HG03280 (cell line): ENCODE measurements around the gene NAGK.
"Not testable (repeated sequence)": the region's sequence is repeated elsewhere in the genome, so short reads cannot be mapped to it uniquely, and the experiment has no call there.

Experiments used
- ATAC-seq: cut with Tn5 transposase; IDR thresholded peaks from one replicate; pipeline ENCODE4 v1.9.1; 2021; ENCODE audit warnings: mild to moderate bottlenecking, moderate library complexity; ENCODE audit not compliant: unreplicated experiment

Gene NAGK

DNA sequence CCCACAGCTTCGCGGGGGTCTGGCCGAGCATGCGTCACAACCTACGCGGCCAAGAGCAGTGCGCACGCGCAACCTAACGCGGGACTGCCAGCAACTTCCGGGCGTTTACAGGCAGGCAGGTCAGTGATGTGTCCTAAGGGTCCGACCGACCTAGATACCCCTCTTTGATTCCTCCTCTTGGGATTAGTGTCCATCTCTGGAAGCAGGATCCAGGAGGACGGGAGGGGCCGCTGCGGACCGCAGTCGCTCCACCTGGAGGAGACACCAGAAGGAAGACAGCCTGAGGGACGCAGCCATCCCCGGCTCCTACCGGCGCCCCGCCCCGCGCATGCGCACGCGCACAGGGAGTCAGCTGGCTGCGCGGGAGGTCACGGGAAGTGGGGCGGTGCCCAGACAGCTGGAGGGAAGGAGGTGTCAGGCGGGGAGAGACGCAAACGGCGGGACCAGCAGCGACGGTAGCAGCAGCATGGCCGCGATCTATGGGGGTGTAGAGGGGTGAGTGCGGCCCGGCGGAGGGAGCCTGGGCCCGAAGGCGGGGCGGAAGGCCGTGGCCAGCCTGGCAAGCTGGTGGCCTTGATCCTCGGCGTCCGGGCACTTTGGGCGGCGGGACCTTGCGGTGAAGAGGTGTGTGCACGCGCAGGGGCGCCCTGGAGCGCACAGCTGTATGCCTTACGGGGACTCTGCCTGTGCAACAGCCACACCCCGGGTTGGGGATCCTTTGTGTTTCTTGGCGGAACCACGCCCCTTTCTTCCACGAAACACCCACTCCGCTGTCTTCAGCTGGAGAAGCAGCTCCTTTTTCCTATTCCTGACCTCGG lies at the start of gene NAGK:
Gene NAGK (plus strand): TSS at position 431 of the 818 bp plus-strand sequence. CDS start 36 bp downstream, at position 467.
- peak; percentile 62 for ATAC-seq

DNA sequence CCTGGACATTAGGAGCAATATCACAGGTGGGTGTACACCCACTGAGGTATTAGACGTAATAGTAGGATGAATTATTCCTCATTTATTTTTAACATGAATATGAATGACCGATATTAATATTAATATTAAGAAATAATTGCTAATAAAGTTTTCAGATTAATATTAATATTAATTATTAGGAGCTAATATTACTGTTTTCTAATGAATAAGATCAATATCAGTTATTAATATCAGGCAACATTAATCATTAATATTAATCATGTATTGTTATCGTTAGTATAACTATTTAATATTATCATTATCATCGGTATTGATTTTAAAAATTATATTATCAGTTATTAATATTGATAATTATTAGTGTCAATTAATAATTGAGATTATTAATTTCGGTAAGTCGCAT lies 48.5 kb upstream of the NAGK start:
- not testable (repeated sequence) for ATAC-seq

DNA sequence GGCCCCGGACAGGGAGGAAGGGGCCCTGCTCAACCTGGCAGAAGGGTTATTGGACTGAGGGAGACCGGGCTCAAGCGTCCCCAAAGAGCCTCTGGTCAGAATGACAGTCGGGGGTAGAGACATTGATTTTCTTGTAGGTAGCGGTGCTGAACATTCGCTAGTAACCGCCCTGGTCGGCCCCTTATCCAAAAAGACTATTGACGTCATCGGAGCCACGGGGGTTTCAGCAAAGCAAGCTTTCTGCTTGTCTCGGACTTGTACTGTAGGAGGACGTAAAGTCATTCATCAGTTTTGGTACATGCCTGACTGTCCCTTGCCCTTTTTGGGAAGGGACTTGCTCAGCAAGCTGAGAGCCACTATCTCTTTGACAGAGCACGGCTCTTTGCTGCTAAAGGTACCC lies 47.1 kb upstream of the NAGK start:
- not testable (repeated sequence) for ATAC-seq

DNA sequence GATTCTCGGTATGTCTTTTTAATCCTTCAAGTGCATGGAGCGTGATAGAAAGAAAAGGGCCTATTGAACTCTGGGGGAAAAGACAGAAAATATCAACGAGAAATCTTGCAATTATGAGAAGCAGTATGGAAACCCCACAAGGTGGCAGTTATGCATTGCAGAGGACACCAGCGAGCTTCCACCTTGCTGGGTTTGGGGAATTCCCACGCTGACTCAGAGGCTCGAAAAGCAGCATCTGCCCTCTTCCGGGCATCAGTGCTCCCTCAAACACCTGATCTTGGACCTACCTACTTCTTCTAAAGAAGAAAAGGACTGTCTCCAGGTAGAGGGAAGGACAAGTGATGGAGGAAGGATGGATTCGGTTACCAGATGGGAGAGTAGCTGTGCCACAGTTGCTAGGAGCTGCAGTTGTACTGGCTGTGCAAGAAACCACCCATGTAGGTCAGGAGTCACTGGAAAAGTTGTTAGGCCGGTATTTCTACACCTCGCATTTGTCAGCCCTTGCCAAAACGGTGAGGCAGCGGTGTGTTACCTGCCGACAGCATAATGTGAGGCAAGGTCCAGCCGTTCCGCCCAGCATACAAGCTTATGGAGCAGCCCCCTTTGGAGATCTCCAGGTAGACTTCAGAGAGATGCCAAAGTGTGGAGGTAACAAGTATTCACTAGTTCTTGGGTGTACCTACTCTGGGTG lies 44.8 kb upstream of the NAGK start:
- ATAC-seq = not testable (repeated sequence)

DNA sequence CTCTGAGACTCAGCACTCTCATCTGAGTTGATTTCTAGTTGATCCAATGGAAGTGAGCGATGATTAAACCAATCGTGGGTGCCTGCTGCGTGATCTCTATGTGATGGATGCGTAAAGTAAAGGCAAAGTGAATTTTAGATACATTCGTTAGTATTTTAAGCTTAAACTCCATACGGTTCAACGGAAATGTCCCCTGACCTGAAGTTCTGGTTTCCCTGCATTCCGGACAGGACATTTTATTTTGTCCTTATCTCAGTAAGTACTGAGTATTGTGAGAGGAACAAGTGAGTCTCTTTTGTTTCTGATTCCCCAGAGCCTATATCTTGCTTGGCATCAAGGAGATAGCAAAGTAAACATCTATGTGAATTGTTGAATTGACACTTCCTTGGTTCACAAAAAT lies 32.2 kb upstream of the NAGK start:
- ATAC-seq = not testable (repeated sequence)

DNA sequence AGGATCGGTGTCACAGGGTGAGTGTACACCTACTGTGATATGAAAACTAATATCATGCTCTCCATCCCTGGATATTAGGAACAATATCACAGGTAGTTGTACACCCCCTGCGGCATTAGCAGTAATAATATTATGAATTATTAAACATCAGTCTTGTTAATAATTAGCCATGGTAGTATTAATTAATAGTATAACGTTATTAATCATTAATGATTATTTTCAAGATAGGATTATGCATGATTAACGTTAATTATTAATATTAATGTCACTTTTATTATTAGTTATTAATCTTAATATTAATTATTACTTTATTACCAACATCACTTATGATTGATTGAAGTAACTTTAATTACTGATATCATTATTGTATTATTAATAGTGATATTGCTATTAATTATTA lies 26.2 kb upstream of the NAGK start:
- no peak for ATAC-seq

DNA sequence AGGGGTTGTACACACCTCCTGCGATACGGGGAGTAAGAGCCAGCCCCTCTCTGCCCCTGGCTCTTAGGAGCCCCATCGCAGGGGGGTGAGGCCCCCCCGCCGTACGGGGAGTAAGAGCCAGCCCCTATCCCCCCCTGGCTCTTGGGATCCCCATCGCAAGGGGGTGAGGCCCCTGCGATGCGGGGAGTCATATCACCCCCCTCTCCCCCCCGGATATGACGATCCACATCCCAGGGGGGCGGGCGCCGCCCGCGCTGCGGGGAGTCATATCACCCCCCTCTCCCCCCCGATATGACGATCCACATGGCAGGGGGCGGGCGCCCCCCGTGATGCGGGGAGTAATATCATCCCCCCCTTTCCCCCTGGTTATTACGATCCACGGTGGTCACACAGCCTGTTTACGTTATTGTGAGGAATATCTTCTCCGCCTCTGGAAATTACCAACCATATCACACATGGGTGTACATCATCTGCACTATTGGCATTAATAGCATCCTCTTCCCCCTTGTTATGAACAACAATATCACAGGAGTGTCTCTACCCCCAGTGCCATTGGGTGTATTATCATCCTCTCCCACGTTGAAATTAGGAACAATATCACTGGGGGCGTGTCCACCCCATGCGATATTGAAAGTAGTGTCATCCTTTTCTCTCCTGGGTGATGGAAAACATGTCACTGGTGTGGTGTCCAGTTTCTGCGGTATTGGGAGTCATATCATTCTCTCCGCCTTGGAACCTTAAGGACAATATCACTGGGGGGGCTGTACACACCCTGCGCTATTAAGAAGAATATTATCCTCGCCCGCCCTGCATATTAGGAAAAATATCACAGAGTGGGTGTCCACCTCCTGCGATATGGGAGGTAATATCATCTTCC lies 24.7 kb upstream of the NAGK start:
- ATAC-seq = no peak

DNA sequence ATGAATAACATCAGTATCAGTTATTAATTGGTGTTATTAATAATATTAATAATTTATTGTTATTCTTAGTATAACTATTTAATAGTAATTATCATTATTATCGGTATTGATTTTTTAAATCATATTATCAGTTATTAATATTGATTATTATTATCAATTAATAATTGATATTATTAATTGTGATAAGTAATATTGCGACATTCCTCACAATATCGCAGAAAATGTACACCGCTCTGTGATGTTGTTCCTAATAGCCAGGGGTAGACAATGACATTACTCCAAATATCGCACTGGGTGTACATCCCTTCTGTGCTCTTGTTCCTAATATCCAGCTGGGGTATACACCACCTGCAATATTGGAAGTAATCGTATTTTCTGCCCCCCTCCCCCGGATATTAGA lies 23.3 kb upstream of the NAGK start:
- no peak for ATAC-seq

DNA sequence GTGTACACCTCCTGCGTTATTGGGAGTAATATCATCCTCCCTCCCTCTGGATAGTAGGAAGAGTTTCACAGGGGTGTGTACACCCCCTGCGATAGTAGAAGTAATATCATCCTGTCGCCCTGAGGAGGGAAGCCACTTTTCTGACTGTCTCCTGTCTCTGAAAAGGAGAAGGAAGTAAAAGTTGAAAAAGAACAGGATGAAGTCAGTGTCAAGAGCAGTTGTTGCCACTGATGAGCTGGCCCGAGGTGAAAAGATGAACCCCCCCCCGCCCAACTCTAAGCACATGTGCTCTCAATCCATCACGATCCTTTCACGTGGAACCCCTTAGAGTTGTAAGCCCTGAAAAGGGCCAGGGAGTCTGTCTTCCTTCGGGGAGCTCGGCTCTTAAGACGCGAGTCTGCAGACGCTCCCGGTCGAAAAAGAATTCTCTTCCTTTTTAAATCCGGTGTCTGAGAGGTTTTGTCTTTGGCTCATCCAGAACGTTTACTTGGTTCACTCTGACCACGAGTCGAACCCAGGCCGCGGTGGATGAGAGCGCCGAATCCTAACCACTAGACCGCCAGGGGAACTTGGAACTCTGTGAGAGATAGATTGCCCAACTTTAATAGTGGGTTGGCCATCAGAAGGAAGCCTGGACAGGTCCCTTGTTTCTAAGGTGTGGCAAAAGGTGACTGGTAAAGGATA lies 22.4 kb upstream of the NAGK start:
- ATAC-seq = no peak

DNA sequence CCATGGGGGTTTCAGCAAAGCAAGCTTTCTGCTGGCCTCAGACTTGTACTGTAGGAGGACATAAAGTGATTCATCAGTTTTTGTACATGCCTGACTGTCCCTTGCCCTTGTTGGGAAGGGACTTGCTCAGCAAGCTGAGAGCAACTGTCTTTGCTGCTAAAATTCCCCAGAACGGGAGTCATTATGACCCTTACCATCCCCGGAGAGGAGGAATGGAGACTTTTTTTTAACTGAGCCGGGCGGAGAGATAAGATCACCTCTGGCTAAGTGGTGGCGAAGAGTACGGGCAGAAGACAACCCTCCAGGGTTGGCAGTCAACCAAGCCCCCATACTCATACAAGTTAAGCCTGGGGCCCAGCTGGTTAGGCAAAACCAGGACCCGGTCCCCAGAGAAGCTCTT lies 20.4 kb upstream of the NAGK start:
- ATAC-seq = no peak

DNA sequence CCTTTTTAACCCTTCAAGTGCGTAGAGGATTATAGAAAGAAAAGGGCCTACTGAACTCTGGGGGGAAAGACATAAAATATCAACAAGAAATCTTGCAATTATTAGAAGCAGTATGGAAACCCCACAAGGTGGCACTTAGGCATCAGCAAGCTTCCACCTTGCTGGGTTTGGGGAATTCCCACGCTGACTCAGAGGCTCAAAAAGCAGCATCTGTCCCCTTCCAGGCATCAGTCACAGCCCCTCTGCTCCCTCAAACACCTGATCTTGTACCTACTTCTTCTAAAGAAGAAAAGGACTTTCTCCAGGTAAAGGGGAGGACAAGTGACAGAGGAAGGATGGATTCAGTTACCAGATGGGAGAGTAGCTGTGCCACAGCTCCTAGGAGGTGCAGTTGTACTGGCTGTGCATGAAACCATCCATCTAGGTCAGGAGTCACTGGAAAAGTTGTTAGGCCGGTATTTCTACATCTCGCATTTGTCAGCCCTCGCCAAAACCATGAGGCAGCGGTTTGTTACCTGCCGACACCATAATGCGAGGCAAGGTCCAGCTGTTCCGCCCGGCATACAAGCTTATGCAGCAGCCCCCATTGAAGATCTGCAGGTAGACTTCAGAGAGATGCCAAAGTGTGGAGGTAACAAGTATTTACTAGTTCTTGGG lies 18.6 kb upstream of the NAGK start:
- ATAC-seq = not testable (repeated sequence)

DNA sequence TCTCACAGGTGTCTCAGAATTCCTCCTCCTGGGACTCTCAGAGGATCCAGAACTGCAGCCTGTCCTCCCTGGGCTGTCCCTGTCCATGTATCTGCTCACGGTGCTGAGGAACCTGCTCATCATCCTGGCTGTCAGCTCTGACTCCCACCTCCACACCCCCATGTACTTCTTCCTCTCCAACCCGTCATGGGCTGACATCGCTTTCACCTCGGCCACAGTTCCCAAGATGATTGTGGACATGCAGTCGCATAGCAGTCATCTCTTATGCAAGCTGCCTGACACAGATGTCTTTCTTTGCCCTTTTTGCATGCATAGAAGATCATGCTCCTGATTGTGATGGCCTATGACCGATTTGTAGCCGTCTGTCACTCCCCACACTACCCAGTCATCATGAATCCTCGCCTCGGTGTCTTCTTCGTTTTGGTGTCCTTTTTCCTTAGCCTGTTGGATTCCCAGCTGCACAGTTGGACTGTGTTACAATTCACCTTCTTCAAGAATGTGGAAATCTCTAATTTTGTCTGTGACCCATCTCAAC lies 13.2 kb upstream of the NAGK start:
- ATAC-seq = not testable (repeated sequence)

DNA sequence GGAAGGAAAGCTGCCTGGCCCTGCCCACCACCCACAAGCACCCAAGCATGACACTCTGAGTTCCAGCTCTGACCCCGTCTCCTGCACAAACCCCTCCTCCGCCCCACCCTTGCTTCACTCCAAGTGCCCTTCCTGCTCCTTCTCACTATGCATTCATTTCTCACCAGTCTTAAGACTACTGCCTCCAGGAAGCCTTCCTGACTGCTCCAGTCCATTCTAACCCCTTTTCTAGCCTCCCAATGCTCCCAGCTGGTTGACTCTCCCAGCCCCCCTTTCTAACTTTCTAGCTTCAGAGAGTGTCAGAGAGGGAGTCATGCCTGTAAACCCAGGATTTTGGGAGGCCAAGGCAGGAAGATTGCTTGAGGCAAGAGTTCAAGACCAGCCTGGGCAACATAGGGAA lies 8.2 kb upstream of the NAGK start:
- no peak for ATAC-seq

DNA sequence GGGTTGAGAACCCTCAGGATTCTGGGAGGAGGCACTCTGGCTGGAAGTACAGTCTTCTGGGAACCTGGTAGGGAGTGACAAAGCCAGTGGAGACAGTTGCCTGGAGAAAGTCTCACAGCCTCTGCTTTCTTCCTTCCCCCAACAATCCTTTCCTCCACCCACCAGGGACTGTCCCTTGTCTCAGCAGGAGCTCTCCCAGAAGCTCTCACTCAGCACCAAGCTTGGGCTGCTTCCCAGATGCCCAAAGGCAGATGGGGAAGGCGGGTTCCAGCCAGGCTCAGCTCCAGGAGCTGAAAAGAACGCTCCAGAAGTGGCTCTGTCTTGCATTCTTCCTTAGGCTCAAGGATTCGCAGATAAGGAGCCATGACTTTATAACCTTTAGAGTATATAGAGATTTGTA lies 7.6 kb upstream of the NAGK start:
- no peak for ATAC-seq

DNA sequence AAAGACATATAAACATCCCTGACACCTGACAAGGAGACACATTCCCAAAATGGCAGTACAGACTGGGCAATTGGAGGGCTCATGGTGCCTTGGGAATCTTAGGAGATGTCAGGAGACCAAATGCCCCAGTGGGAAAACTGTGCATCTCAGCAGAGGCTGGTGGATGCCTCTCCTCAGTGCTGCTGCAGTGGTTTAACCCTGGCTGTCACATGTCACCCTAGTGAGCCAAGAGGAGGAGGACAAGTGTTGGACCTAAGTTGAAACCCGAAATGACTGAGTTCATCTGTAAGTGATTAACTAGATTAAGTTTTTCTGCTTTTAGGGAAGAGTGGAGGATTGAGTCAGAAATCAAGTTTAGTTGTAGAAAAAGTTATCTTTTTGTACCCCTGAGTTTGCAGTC lies 5.2 kb upstream of the NAGK start:
- no peak for ATAC-seq

DNA sequence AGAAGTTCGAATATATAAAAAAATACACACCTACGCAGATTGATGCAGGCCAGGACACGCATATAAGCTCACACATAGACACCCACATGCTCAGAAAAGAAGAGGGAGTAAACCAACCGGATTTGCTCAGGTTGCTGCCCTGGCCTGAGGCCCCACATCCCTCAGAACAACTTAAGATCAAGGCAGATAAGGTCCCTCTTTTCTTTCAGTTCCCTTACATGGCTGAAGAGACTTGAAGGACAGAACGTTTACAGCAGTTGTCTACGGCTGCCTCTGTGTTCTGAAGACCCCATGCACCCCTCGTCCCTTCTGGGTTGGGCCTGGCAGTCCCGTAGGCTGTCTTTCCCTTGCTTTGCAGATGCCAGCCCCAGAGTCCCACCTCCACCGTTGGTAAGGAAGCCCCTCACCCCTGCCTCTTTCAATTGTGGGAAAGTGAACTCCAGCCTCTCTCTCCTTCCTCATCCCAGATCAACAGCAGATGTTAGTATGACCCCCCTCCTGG lies 4.3 kb upstream of the NAGK start:
- ATAC-seq = no peak

DNA sequence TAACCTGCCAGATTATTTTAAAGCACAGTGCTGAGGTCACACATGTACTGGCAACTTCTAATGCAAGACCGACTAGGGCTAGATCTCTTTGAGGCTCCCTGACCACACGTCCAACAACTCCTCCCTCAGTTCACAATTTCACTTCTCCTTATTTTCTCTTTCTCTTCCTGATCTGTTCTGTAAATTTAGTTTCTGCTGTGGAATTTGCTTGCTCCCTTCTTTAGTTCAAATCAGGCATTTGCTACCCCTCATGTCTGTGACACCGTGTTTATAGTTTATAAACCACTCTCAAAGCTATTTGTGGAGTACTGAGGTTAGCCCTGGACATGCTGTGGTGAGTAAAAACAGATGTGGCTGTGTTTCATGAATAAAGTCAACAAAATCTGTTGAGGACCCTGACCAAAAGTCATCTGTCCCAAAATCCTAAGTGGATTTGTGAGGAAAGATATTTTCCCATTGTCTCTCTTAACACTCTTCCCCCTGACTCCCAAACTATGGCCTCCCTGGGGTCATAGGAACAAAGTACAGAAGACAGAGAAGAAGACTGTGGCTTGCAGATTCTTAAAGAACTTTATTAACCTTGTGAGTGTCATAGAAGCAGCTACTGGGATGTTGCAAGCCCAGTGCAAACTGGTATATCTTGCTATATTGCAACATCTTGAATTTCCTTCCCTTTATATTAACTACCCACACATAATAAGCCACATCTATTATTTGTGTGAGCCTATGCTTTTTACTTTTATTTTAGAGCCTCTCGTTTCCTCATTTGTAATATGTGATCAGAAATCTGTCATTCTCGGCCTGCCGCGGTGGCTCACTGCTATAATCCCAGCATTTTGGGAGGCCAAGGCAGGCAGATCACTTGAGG lies 3.5 kb upstream of the NAGK start:
- ATAC-seq = peak; percentile 24

DNA sequence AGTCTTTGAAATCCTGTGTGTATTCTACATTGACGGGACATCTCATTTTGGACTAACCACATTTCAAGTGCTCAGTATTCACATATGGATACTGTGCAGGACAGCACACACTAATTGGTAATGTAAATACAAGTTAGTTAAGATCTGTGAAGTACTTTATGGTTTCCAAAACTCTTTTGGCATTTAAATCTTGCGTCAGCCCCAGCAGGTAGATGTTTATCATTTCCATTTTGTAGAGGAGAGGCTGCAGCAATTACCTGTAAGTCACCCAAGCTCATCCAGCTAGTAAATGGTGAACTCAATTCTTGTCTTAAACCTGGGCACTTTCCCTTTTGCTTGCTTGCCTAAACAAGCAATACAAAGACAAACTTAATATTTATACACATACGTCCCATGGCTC lies 1.6 kb upstream of the NAGK start:
- ATAC-seq = no peak
